Activated CD4-positive, alpha-beta T cell treated with anti-CD3 and anti-CD28 coated beads, Interleukin-10, Interleukin-2, amounts not matched to agents 100 ng/mL and 50 ng/mL, durations not matched to agents 16 hours and 8 hours (primary cell): ENCODE data around the gene RPTOR.
"Not testable (repeated sequence)": the region's sequence is repeated elsewhere in the genome, so short reads cannot be mapped to it uniquely, and the experiment has no call there.

ENCODE experiments used
- DNase-seq: peaks from one replicate; pipeline ENCODE4 v3.0.0-alpha.2; 2020

The RPTOR gene

GRCh38 chr17:80558046-80558445 is 13.4 kb downstream of the RPTOR start:
- peak; percentile 36 for DNase-seq

GRCh38 chr17:80559825-80560251 is 15.2 kb downstream of the RPTOR start:
- DNase-seq = no peak

- no peak for DNase-seq
Observed at GRCh38 chr17:80561541-80562114, 17.0 kb downstream of the RPTOR start.

GRCh38 chr17:80564545-80564944 is 19.9 kb downstream of the RPTOR start:
- DNase-seq = no peak

- no peak for DNase-seq
Observed at GRCh38 chr17:80565343-80566053, 20.9 kb downstream of the RPTOR start.

- DNase-seq = no peak
Observed at GRCh38 chr17:80566054-80566400, 21.4 kb downstream of the RPTOR start.

GRCh38 chr17:80568246-80568645 is 23.6 kb downstream of the RPTOR start:
- no peak for DNase-seq

GRCh38 chr17:80569924-80570323 is 25.3 kb downstream of the RPTOR start:
- no peak for DNase-seq

- DNase-seq = no peak
Observed at GRCh38 chr17:80573701-80574100, 29.1 kb downstream of the RPTOR start.

- DNase-seq = no peak
Observed at GRCh38 chr17:80574496-80574895, 29.9 kb downstream of the RPTOR start.

- DNase-seq = peak; percentile 92
Observed at GRCh38 chr17:80575057-80575875, 30.6 kb downstream of the RPTOR start.

GRCh38 chr17:80577876-80578570 is 33.4 kb downstream of the RPTOR start:
- DNase-seq = no peak

GRCh38 chr17:80578668-80579388 is 34.2 kb downstream of the RPTOR start:
- DNase-seq = not testable (repeated sequence)

- DNase-seq = no peak
Observed at GRCh38 chr17:80582165-80582564, 37.5 kb downstream of the RPTOR start.

GRCh38 chr17:80584176-80584905 is 39.7 kb downstream of the RPTOR start:
- DNase-seq = no peak

GRCh38 chr17:80585890-80586845 is 41.5 kb downstream of the RPTOR start:
- DNase-seq = no peak

- no peak for DNase-seq
Observed at GRCh38 chr17:80586846-80587228, 42.2 kb downstream of the RPTOR start.

GRCh38 chr17:80588702-80589383 is 44.2 kb downstream of the RPTOR start:
- DNase-seq = no peak

GRCh38 chr17:80591788-80592187 is 47.1 kb downstream of the RPTOR start:
- DNase-seq = no peak

GRCh38 chr17:80592243-80592642 is 47.6 kb downstream of the RPTOR start:
- no peak for DNase-seq
